Measurements from ENCODE around the gene PCED1A.

PCED1A gene

GRCh38 chr20:2865101-2865500, 24.6 kb upstream of the PCED1A start:
- H3K27ac ChIP-seq, result no peak overlapping the region
- TF ChIP-seq CTCF (conservative IDR thresholded peaks at IDR 0.05) (no peak), ZFX (IDR thresholded peaks at IDR 0.05) (no peak)

- no peak overlapping the region for H3K27ac ChIP-seq
- TF ChIP-seq CTCF (conservative IDR thresholded peaks at IDR 0.05), result no peak
- TF ChIP-seq ZFX (IDR thresholded peaks at IDR 0.05), result no peak
Measured at GRCh38 chr20:2864626-2865025, 24.2 kb upstream of the PCED1A start.

- no peak for TF ChIP-seq CTCF (conservative IDR thresholded peaks at IDR 0.05)
- TF ChIP-seq ZFX (IDR thresholded peaks at IDR 0.05), result no peak
- peak overlapping the region; percentile 48 for H3K27ac ChIP-seq
Measured at GRCh38 chr20:2859330-2860121, 19.1 kb upstream of the PCED1A start.

GRCh38 chr20:2858591-2858990, 18.1 kb upstream of the PCED1A start:
- H3K27ac ChIP-seq, result peak overlapping the region; percentile 48
- no peak for TF ChIP-seq ZFX (IDR thresholded peaks at IDR 0.05)
- no peak for TF ChIP-seq CTCF (conservative IDR thresholded peaks at IDR 0.05)

DNA sequence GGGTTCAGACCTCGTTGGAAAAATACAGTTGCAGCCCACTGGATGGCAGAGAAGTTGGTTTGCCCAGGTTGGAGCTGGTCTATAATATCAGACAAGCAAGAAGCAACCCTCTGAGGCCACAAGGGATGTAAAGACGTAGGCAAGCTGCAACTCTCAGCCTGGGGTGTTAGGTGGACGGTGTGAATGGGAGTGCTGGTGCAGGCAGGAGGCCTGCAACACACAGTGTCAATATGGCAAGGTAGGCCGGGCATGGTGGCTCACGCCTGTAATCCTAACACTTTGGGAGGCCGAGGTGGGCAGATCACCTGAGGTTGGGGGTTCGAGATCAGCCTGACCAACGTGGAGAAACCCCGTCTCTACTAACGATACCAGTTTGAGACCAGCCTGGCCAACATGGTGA, 10.6 kb upstream of the PCED1A start:
- H3K27ac ChIP-seq, result no peak overlapping the region
- TF ChIP-seq ZFX (IDR thresholded peaks at IDR 0.05) (no peak), CTCF (conservative IDR thresholded peaks at IDR 0.05) (no peak)

DNA sequence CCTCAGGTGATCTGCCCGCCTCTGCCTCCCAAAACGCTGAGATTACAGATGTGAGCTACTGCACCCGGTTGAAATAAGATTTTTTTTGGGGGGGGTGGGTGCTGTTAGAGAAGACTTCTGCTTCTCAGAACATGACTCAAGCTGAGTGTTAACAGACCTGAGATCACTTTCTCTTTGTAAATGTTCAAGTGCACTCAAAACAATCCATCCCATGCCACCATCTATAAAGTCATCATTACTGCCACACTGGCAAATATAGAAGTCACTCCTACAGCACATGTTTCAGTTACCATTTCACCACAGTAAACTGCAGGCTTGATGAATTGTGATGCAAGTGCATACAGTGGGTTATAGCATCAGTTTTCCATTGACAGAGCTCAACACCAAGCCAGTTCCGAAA, 9.1 kb upstream of the PCED1A start:
- H3K27ac ChIP-seq, result no peak overlapping the region
- TF ChIP-seq ZFX (IDR thresholded peaks at IDR 0.05) (no peak), CTCF (conservative IDR thresholded peaks at IDR 0.05) (no peak)

DNA sequence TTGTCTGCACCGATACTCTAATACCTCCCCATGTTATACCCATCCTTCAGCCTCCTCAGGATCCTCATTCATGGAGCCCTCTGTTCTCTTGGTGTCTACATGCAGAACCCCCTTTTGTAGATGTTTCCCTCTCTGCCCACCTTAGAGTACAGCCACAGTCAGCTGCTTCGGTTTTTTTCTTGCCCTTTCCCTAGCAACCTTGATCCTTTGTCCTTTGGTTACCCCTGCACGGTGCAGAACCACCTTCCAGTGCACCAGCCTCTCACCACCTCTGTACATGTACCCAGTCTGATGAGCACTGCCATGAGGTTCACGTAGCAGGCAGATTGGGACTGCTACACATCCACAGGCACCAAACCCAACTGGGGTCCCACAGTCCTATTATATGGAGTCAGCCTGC, 7.3 kb upstream of the PCED1A start:
- no peak overlapping the region for H3K27ac ChIP-seq
- TF ChIP-seq ZFX (IDR thresholded peaks at IDR 0.05), result no peak
- TF ChIP-seq CTCF (conservative IDR thresholded peaks at IDR 0.05), result no peak
